ENCODE results near the gene INPP4B. TPM values are rescaled to one million over a fixed set of nuclear protein-coding genes. Genes with fewer than 3 reads are reported as not detected.

INPP4B gene
- polyA plus RNA-seq, 1 of the 3 experiments (the other 2 are of a cell fraction), result 0.08 TPM

- H3K9me2 ChIP-seq, result no peaks in the 10 kb centered on the region
- CTCF ChIA-PET, result interaction anchor here (1.0 kb wide), 1 partner anchor 32 kb away, joined by 4 read pairs; no protein-coding TSS in a partner anchor
- H3K9ac ChIP-seq, result no peak overlapping the region
- no peaks in the 10 kb centered on the region for H3K9me3 ChIP-seq
- no peaks in the 10 kb centered on the region for H3K36me3 ChIP-seq (replicated peaks in 1 of 2; ENCODE audit: control insufficient read depth in 1 of 2, insufficient read depth in 2 of 2, low read length in 1 of 2)
- no peaks in the 10 kb centered on the region for H3K27me3 ChIP-seq (ENCODE audit: insufficient read depth)
- H4K20me1 ChIP-seq (ENCODE audit: insufficient read depth), result no peaks in the 10 kb centered on the region
- no peak overlapping the region for H3K27ac ChIP-seq (ENCODE audit: low read depth in 2 of 2, low read length in 1 of 2)
- DNase-seq, result no peak
- TF ChIP-seq TEAD4 (IDR thresholded peaks at IDR 0.05; ENCODE audit: borderline replicate concordance, insufficient read depth) (no peak), ELF1 (IDR thresholded peaks at IDR 0.05) (no peak), GATA2 (CRISPR knock-in tag; IDR thresholded peaks at IDR 0.05) (no peak), FOXJ3 (CRISPR knock-in tag; IDR thresholded peaks at IDR 0.05) (no peak), NFIC (IDR thresholded peaks at IDR 0.05; ENCODE audit: borderline replicate concordance) (no peak), POLR2AphosphoS5 (IDR thresholded peaks at IDR 0.05; ENCODE audit: low read depth, low read length) (no peak), RCOR1 (IDR thresholded peaks at IDR 0.05; ENCODE audit: low read length) (no peak), REST (IDR thresholded peaks at IDR 0.05; ENCODE audit: low read depth, low read length) (no peak), RFX5 (IDR thresholded peaks at IDR 0.05; ENCODE audit: low read length) (no peak), ZBTB33 (IDR thresholded peaks at IDR 0.05; ENCODE audit: borderline replicate concordance, low read depth) (no peak)
- no peaks in the 10 kb centered on the region for H3K79me2 ChIP-seq (ENCODE audit: insufficient read depth)
- 94% methylated on average over 4 of the region's 4 CpGs for WGBS (ENCODE audit: low lambda C conversion rate)
- H3F3A ChIP-seq (replicated peaks; ENCODE audit: insufficient read depth), result peaks cover 12% of the 10 kb centered on the region
- no peak overlapping the region for H2AFZ ChIP-seq (ENCODE audit: low read depth)
- peaks cover 2 to 12% of the 10 kb centered on the region in 2 experiments for H3K4me1 ChIP-seq (ENCODE audit: control insufficient read depth in 1 of 2, insufficient read depth in 2 of 2, low read depth in 1 of 2, low read length in 1 of 2)
- POLR2A ChIA-PET, result no interaction called here
- no peak overlapping the region for H3K4me2 ChIP-seq
- no peak overlapping the region for H3K4me3 ChIP-seq (ENCODE audit: low read depth in 2 of 2, low read length in 1 of 2)
Observed at GRCh38 chr4:142383800-142384470, 462.2 kb downstream of the INPP4B start.

GRCh38 chr4:142383354-142383753, 462.7 kb downstream of the INPP4B start:
- Histone ChIP-seq H3K9ac (no peak overlapping the region), H3K36me3 (replicated peaks in 1 of 2; ENCODE audit: control insufficient read depth in 1 of 2, insufficient read depth in 2 of 2, low read length in 1 of 2) (no peaks in the 10 kb centered on the region), H3K4me2 (no peak overlapping the region), H3K9me3 (no peaks in the 10 kb centered on the region), H4K20me1 (ENCODE audit: insufficient read depth) (no peaks in the 10 kb centered on the region), H2AFZ (ENCODE audit: low read depth) (no peak overlapping the region), H3K27me3 (ENCODE audit: insufficient read depth) (no peaks in the 10 kb centered on the region), H3K4me3 (ENCODE audit: low read depth in 2 of 2, low read length in 1 of 2) (no peak overlapping the region), H3K27ac (ENCODE audit: low read depth in 2 of 2, low read length in 1 of 2) (no peak overlapping the region), H3K79me2 (ENCODE audit: insufficient read depth) (no peaks in the 10 kb centered on the region), H3K9me2 (no peaks in the 10 kb centered on the region), H3F3A (replicated peaks; ENCODE audit: insufficient read depth) (peaks cover 17% of the 10 kb centered on the region), H3K4me1 (ENCODE audit: control insufficient read depth in 1 of 2, insufficient read depth in 2 of 2, low read depth in 1 of 2, low read length in 1 of 2) (peaks cover 2 to 15% of the 10 kb centered on the region in 2 experiments)
- TF ChIP-seq RXRA (IDR thresholded peaks at IDR 0.05; ENCODE audit: borderline replicate concordance, low read depth) (no peak), ELF1 (IDR thresholded peaks at IDR 0.05) (no peak), RCOR1 (IDR thresholded peaks at IDR 0.05; ENCODE audit: low read length) (no peak), FOXM1 (IDR thresholded peaks at IDR 0.05; ENCODE audit: low read depth) (no peak), SMC3 (IDR thresholded peaks at IDR 0.05; ENCODE audit: low read depth, low read length) (no peak), EP300 (IDR thresholded peaks at IDR 0.05; ENCODE audit: borderline replicate concordance in 1 of 2, low read depth in 1 of 2, low read length in 1 of 2) (no peak), FOSL2 (IDR thresholded peaks at IDR 0.05; ENCODE audit: borderline replicate concordance, low read depth) (no peak), FOXJ3 (CRISPR knock-in tag; IDR thresholded peaks at IDR 0.05) (no peak), IRF3 (IDR thresholded peaks at IDR 0.05; ENCODE audit: low read depth, low read length) (no peak)
- POLR2A ChIA-PET, result no interaction called here
- DNase-seq, result no peak
- CTCF ChIA-PET, result interaction anchor here (1.0 to 1.2 kb wide), 2 partner anchors 17 to 31 kb away, joined by 3 to 4 read pairs; no protein-coding TSS in a partner anchor
